CD4-positive, alpha-beta T cell (primary cell): ENCODE measurements around the gene ATP2B1. TPM values are rescaled to one million over a fixed set of nuclear protein-coding genes. Genes with fewer than 3 reads are reported as not detected.

Experiments
- ATAC-seq: fragments of 200-7000 bp; cut with Tn5 transposase; one replicate; pipeline ENCODE4 v1.10.0; 2022; ENCODE audit warnings: mild to moderate bottlenecking; ENCODE audit not compliant: poor library complexity
- CTCF ChIA-PET: fragments of 350-600 bp; sonication (Branson Sonifier 250); formaldehyde crosslinking; loops from one replicate; lab custom pipeline; 2021; ENCODE audit warnings: antibody characterized with exemption, inconsistent platforms; lab: Charles Lee
- POLR2A ChIA-PET: fragments of 350-600 bp; sonication (Branson Sonifier 250); formaldehyde crosslinking; loops from one replicate; lab custom pipeline; 2021; ENCODE audit warnings: antibody characterized with exemption, inconsistent platforms; lab: Charles Lee
- DNase-seq, 14 experiments: peaks; one replicate each; pipeline ENCODE4 v3.0.0-alpha.2; 2013 to 2020; ENCODE audit warnings: mixed read lengths in 2 of 14
- H3K27ac ChIP-seq, 2 donors: one replicate each; pipeline versions ENCODE4 v1.5.1 to v1.7.0; 2013; ENCODE audit warnings: low read length in 2 of 2, low read depth in 1 of 2, mild to moderate bottlenecking in 1 of 2
- H3K27me3 ChIP-seq, 2 experiments: 1 replicate in 1 of 2; 2 replicates in 1 of 2; pipeline versions ENCODE4 v1.6.1 to v1.7.0; 2013; ENCODE audit warnings: low read length in 2 of 2, control low read depth in 1 of 2, mild to moderate bottlenecking in 1 of 2, moderate library complexity in 1 of 2; ENCODE audit not compliant: insufficient read depth in 2 of 2, control insufficient read depth in 1 of 2
- H3K36me3 ChIP-seq: one replicate; pipeline ENCODE4 v1.6.1; 2013; ENCODE audit warnings: low read length, control low read depth; ENCODE audit not compliant: insufficient read depth
- H3K4me1 ChIP-seq: one replicate; pipeline ENCODE4 v1.6.1; 2013; ENCODE audit warnings: low read length, control low read depth; ENCODE audit not compliant: insufficient read depth
- H3K4me3 ChIP-seq: one replicate; pipeline ENCODE4 v1.5.1; 2013; ENCODE audit warnings: mild to moderate bottlenecking, low read length, moderate library complexity
- H3K9me3 ChIP-seq, 2 experiments: 1 replicate in 1 of 2; 2 replicates in 1 of 2; pipeline versions ENCODE4 v1.6.1 to v1.7.0; 2013; ENCODE audit warnings: low read length in 2 of 2, mild to moderate bottlenecking in 2 of 2, control low read depth in 1 of 2, moderate library complexity in 1 of 2; ENCODE audit not compliant: control insufficient read depth in 1 of 2, insufficient read depth in 1 of 2
- H3K27ac Mint-ChIP-seq: one replicate; pipeline ENCODE4 v1.8.0; 2020; ENCODE audit warnings: mixed read lengths
- H3K27me3 Mint-ChIP-seq: one replicate; pipeline ENCODE4 v1.8.0; 2021; ENCODE audit warnings: mixed read lengths
- H3K36me3 Mint-ChIP-seq: one replicate; pipeline ENCODE4 v1.8.0; 2021; ENCODE audit warnings: low read depth, mixed read lengths
- H3K4me1 Mint-ChIP-seq: one replicate; pipeline ENCODE4 v1.8.0; 2021; ENCODE audit warnings: low read depth, mixed read lengths
- H3K4me3 Mint-ChIP-seq: one replicate; pipeline ENCODE4 v1.8.0; 2020; ENCODE audit warnings: mild to moderate bottlenecking, mixed read lengths
- H3K9me3 Mint-ChIP-seq: one replicate; pipeline ENCODE4 v1.8.0; 2020; ENCODE audit warnings: mixed read lengths
- CTCF ChIP-seq: fragments of 200-600 bp; IDR thresholded peaks from one replicate; pipeline ENCODE4 v1.8.0; 2022; ENCODE audit warnings: antibody characterized with exemption, mild to moderate bottlenecking
- intact Hi-C, 2 experiments: fragments of 100-400 bp; cut with DNase I in 1 of 2; cut with micrococcal nuclease in 1 of 2; formaldehyde crosslinking; loops; one replicate each; pipeline versions ENCODE4 v1.15.1 to v1.9.0; 2023 to 2025; cut with DNase I, micrococcal nuclease
- total RNA-seq, 174 experiments: library from RNA in 2 of 174; stranded (reverse) in 2 of 174; gene quantifications; one replicate each; pipeline ENCODE4 v1.2.3 and lab custom pipeline; 2021 to 2026

Gene ATP2B1
- total RNA-seq, 2 experiments from 2014 or later: 98.2 to 100 TPM

GRCh38 chr12:89649139-89649538, 59.5 kb downstream of the ATP2B1 start:
- DNase-seq: no peak
- POLR2A ChIA-PET: no interaction called here
- no peak for TF ChIP-seq CTCF
- Mint-ChIP-seq H3K27ac (no peak overlapping the region), H3K36me3 (peaks cover 76% of the 10 kb centered on the region), H3K4me1 (peaks cover 61% of the 10 kb centered on the region), H3K9me3 (no peaks in the 10 kb centered on the region), H3K4me3 (no peak overlapping the region), H3K27me3 (no peaks in the 10 kb centered on the region)
- no peak for ATAC-seq
- Histone ChIP-seq H3K4me1 (peaks cover 10% of the 10 kb centered on the region), H3K27me3 (no peaks in the 10 kb centered on the region), H3K27ac (no peak overlapping the region), H3K36me3 (peaks cover 46% of the 10 kb centered on the region), H3K4me3 (no peak overlapping the region), H3K9me3 (no peaks in the 10 kb centered on the region)
- intact Hi-C loops: no loop called here
- CTCF ChIA-PET: no interaction called here

GRCh38 chr12:89648211-89648930, 60.3 kb downstream of the ATP2B1 start:
- Histone ChIP-seq H3K36me3 (peaks cover 44% of the 10 kb centered on the region), H3K27ac (no peak overlapping the region), H3K9me3 (no peaks in the 10 kb centered on the region), H3K4me3 (no peak overlapping the region), H3K4me1 (peaks cover 10% of the 10 kb centered on the region), H3K27me3 (no peaks in the 10 kb centered on the region)
- Mint-ChIP-seq H3K4me3 (no peak overlapping the region), H3K27me3 (no peaks in the 10 kb centered on the region), H3K36me3 (peaks cover 76% of the 10 kb centered on the region), H3K4me1 (peaks cover 64% of the 10 kb centered on the region), H3K9me3 (no peaks in the 10 kb centered on the region), H3K27ac (no peak overlapping the region)
- no peak for DNase-seq
- peak; percentile 14 for ATAC-seq
- CTCF ChIA-PET: no interaction called here
- intact Hi-C loops: no loop called here
- POLR2A ChIA-PET: no interaction called here
- TF ChIP-seq CTCF: no peak

GRCh38 chr12:89645434-89645833, 63.2 kb downstream of the ATP2B1 start:
- Mint-ChIP-seq H3K27me3 (no peaks in the 10 kb centered on the region), H3K9me3 (no peaks in the 10 kb centered on the region), H3K27ac (no peak overlapping the region), H3K36me3 (peaks cover 77% of the 10 kb centered on the region), H3K4me1 (peaks cover 57% of the 10 kb centered on the region), H3K4me3 (no peak overlapping the region)
- H3K27me3 ChIP-seq: no peaks in the 10 kb centered on the region
- TF ChIP-seq CTCF: no peak
- CTCF ChIA-PET: no interaction called here
- H3K4me1 ChIP-seq: peaks cover 10% of the 10 kb centered on the region
- intact Hi-C loops: no loop called here
- ATAC-seq (no peak), DNase-seq (no peak)
- POLR2A ChIA-PET: no interaction called here
- no peaks in the 10 kb centered on the region for H3K9me3 ChIP-seq
- H3K36me3 ChIP-seq: peaks cover 46% of the 10 kb centered on the region
- no peak overlapping the region for H3K4me3 ChIP-seq
- H3K27ac ChIP-seq: no peak overlapping the region
